T-helper 9 cell (primary cell): ENCODE measurements around the gene ZMIZ2.
"Not testable (repeated sequence)": the region's sequence is repeated elsewhere in the genome, so short reads cannot be mapped to it uniquely, and the experiment has no call there.

Source experiments
- DNase-seq: peaks from one replicate; pipeline ENCODE4 v3.0.0-alpha.2; 2020
- total RNA-seq, 2 donors: gene quantifications; one replicate each; lab custom pipeline; 2026; lab: John Stamatoyannopoulos, UW

Gene ZMIZ2, protein sequence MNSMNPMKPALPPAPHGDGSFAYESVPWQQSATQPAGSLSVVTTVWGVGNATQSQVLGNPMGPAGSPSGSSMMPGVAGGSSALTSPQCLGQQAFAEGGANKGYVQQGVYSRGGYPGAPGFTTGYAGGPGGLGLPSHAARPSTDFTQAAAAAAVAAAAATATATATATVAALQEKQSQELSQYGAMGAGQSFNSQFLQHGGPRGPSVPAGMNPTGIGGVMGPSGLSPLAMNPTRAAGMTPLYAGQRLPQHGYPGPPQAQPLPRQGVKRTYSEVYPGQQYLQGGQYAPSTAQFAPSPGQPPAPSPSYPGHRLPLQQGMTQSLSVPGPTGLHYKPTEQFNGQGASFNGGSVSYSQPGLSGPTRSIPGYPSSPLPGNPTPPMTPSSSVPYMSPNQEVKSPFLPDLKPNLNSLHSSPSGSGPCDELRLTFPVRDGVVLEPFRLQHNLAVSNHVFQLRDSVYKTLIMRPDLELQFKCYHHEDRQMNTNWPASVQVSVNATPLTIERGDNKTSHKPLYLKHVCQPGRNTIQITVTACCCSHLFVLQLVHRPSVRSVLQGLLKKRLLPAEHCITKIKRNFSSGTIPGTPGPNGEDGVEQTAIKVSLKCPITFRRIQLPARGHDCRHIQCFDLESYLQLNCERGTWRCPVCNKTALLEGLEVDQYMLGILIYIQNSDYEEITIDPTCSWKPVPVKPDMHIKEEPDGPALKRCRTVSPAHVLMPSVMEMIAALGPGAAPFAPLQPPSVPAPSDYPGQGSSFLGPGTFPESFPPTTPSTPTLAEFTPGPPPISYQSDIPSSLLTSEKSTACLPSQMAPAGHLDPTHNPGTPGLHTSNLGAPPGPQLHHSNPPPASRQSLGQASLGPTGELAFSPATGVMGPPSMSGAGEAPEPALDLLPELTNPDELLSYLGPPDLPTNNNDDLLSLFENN
- total RNA-seq: 63.1 to 69.3 reads per million in 2 donors

- peak; percentile 90 for DNase-seq
Measured at GRCh38 chr7:44748045-44748947, at the start of gene ZMIZ2. Gene ZMIZ2, plus strand, starts transcription at chr7:44748847. Its CDS starts 7,403 bp downstream, at chr7:44756250.

DNA sequence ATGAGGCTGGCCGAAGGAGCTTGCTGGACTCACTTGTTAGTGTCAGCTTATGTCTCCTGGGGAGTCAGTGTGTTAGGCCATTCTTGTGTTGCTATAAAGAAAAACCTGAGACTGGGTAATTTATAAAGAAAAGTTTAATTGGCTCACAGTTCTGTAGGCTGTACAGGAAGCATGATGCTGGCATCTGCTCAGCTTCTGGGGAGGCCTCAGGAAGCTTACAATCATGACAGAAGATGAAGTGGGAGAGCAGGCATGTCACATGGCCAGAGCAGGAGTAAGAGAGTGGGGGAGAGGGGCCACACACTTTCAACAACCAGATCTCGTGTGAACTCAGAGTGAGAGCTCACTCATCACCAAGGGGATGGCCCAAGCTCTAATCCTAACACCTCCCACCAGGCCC lies 49.0 kb upstream of the ZMIZ2 start:
- DNase-seq: not testable (repeated sequence)

DNA sequence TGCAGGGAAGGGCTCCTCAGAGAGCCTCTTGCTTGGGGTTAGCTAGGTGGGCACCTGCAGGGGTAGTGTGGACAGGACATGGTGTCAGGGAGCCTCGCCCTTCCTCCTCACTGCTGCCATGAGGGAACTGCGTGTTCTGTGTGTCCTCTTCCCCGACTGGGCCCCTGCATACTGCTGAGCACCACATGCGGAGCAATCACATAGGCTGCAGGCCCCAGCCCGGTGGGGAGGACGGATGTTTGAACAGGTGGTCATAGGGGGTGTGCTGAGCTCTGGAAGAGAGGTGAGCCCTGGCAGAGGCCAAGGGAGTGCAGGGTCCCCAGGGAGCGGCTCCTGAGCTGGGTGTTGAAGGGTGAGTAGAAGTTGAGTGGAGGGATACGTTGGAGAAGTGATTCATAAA lies 48.3 kb upstream of the ZMIZ2 start:
- DNase-seq: no peak

- not testable (repeated sequence) for DNase-seq
Measured at GRCh38 chr7:44703391-44703790, 45.3 kb upstream of the ZMIZ2 start.

- DNase-seq: no peak
Measured at GRCh38 chr7:44703921-44704320, 44.7 kb upstream of the ZMIZ2 start.

- DNase-seq: no peak
Measured at GRCh38 chr7:44705434-44705833, 43.2 kb upstream of the ZMIZ2 start.

DNA sequence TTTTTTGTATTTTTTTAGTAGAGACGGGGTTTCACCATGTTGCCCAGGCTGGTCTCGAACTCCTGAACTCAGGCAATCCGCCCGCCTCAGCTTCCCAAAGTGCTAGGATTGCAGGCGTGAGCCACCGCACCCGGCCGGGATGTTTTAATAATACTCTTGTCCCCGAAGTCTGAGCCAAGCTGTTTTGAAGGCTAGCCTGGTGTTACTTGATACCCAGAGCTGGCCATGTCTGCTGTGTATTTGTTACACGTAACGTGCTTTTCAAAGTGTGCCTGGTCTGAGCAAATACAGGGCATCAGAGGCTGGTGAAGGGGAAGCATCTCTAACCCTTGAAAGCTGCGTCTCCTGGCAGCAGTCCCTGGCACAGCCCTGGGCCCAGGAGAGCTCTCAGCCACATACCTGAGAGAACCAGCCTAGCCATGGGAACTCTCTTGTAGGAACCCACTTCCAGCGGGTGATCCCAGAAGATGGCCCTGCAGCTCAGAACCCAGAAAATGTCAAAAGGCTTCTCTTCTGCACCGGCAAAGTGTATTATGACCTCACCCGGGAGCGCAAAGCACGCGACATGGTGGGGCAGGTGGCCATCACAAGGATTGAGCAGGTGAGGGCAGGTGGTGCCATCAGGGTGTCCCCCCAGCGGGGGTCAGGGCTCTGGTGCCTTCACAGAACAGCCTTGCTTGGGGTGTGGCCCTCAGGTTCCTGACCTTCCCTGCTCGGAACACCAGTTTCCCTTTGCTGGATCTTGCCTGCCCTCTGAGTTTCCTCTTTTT lies 41.7 kb upstream of the ZMIZ2 start:
- no peak for DNase-seq

DNA sequence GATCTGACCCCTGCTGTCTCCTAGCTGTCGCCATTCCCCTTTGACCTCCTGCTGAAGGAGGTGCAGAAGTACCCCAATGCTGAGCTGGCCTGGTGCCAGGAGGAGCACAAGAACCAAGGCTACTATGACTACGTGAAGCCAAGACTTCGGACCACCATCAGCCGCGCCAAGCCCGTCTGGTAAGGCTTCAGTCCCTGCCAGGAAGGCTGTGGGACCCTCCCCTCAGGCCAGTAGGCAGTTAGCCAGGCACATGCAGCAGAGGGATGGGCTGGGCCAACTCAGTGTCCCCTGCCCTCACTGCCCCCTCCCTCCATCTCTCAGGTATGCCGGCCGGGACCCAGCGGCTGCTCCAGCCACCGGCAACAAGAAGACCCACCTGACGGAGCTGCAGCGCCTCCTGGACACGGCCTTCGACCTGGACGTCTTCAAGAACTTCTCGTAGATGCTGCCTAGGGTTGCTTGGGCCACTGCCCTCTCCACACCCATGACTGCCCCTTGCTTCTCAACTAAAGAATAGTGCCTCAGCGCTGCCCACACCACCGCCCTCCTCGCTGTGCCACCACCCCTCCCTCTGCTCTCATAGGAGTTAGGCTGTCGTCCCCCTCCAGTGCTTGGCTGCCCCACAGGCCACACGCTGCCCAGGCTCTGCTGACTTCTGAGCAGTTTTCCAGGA lies 41.0 kb upstream of the ZMIZ2 start:
- no peak for DNase-seq

DNA sequence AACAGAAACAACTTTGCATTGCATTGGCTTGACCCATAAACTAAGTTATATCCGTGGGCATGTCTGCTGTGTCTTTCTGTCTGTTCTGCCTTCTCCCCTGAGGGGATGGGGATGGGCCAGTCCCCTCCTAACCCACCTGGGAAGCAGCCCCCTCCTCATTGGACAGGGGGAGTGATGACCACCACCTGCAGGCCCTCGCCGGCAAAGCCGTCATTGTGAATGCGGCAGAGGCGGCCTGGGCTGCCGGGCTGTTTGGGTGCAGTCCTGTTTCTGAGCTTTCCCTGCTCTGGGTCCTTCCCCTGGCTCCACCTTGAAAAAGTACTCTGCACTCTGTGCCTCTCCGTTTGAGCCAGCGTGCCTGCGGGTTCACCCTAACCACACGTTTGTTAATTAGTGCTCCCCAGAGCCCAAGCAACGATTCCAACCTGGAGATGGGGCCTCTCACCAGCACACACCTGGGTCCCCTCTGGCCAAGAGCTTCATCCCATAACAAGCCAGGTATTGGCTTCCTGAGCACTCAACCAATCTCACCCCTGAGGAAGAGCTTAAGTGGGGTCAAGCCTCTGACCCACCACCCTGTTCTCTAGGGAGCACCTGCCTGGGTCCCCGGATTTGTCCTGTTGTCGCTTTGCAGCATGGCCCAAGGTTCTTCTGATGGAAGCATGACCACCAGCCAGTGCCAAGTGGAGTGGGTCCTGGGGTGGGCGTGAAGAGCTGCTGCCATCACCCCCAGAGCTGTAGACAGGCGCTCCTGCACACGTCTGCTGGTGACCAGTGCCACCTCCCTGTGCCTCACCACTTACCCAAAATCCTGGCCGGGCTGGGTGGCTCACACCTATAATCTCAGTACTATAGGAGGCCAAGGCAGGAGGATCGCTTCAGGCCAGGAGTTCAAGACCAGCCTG lies 39.4 kb upstream of the ZMIZ2 start:
- no peak for DNase-seq

GRCh38 chr7:44709945-44710596 lies 38.6 kb upstream of the ZMIZ2 start:
- no peak for DNase-seq

DNA sequence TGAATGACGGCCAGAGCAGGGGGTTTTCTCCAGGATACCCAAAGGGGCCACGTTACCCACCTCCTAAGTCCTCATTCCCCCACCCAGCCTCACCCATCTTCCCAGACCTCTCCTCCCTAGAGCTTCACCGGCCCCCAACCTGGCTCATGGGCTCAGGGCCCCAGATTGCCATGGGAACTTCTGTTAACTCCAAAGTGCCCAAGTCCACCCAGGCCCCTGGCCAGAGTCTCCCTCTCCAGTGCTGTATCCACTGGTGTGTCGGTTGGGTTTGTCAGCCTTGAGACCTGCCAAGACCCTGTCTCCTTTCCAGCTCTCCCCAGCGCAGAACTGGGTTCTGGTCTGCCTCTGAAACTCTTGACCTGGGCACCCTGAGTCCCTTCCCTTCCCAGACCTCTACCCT lies 37.1 kb upstream of the ZMIZ2 start:
- no peak for DNase-seq

GRCh38 chr7:44712012-44712411 lies 36.6 kb upstream of the ZMIZ2 start:
- no peak for DNase-seq

- DNase-seq: no peak
Measured at GRCh38 chr7:44713141-44713540, 35.5 kb upstream of the ZMIZ2 start.

DNA sequence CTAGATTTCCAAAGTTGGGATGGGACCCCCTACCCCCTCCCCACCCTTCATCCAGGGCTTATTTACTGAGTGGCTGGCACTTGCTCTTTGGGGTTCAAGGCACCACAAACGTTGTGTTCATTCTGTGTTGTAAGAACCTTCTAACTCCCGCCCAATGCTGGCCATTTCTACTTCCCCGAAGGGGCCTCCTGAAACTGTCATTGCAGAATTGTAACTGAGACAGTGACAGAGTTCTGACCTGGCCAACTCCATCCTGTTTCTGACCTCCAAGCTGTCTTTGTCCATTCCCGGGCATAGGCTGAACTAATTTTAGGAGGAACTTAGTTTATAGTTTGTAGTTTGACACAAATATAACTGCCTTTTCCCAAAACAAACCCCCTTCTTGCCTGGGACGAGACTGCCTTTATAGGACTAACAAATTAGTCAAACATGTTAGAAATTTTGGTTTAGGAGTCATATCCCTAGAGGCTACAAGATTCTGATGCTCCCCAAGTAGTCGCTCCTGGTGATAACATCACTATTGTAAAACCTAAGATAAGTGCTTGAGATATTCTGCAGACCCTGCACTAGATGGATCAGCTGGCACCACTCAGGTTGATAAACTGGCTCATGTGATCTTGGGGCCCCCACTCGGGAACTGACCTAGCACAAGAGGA lies 34.8 kb upstream of the ZMIZ2 start:
- no peak for DNase-seq

DNA sequence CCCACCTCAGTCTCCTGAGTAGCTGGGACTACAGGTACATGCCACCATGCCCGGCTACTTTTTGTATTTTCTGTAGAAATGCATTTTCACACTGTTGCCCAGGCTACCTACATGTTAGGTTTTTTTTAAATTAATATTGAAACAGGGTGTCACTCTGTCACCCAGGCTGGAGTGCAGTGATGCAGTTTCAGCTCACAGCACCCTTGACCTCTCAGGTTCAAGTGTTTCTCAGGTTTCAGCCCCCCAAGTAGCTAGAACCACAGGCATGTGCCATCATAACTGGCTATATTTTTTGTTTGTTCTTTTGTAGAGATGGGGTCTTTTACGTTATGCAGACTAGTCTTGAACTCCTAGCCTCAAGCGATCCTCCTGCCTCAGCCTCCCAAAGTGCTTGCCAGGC lies 32.4 kb upstream of the ZMIZ2 start:
- no peak for DNase-seq

GRCh38 chr7:44720301-44720700 lies 28.3 kb upstream of the ZMIZ2 start:
- no peak for DNase-seq

GRCh38 chr7:44724276-44724675 lies 24.4 kb upstream of the ZMIZ2 start:
- DNase-seq: no peak

GRCh38 chr7:44726250-44726649 lies 22.4 kb upstream of the ZMIZ2 start:
- DNase-seq: not testable (repeated sequence)
